Subcutaneous adipose tissue (tissue), 4 donors: ENCODE measurements around the gene LGALS3BP. TPM values are rescaled to one million over a fixed set of nuclear protein-coding genes. Genes with fewer than 3 reads are reported as not detected.

Experiments
- total RNA-seq, 4 donors: library from RNA; depleted of rRNA; stranded (reverse); fragments of >200 nt; gene quantifications; one replicate each; pipeline ENCODE4 v1.1.0, GENCODE V29; 2016
- TF ChIP-seq, protein P1 (sequence below): fragments of 450-650 bp; IDR thresholded peaks from one replicate; pipeline ENCODE4 v1.5.1; 2016; ENCODE audit warnings: low read depth, mild to moderate bottlenecking, control low read depth, antibody characterized with exemption, moderate library complexity

LGALS3BP gene
- total RNA-seq, 4 donors from 2014 or later: 237 to 556 (median 448) TPM

DNA sequence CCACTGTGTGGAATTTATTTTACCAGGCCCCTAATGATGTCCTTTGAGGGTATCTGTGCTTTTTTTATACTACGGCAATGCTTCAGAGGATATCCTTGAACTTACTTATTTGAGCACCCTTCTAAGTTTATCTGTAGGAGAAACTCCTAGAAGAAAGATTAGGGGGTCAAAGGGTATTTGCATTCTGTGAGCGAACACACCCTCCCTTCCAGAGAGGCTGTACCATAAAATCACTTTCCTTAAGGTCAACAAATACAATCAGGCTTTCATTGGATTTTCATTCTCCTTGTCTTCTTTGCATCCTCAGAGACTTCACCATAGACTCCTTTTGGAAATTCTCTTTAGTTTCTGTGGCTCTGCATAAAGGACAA, 39.5 kb upstream of the LGALS3BP start:
- TF ChIP-seq, protein P1, sequence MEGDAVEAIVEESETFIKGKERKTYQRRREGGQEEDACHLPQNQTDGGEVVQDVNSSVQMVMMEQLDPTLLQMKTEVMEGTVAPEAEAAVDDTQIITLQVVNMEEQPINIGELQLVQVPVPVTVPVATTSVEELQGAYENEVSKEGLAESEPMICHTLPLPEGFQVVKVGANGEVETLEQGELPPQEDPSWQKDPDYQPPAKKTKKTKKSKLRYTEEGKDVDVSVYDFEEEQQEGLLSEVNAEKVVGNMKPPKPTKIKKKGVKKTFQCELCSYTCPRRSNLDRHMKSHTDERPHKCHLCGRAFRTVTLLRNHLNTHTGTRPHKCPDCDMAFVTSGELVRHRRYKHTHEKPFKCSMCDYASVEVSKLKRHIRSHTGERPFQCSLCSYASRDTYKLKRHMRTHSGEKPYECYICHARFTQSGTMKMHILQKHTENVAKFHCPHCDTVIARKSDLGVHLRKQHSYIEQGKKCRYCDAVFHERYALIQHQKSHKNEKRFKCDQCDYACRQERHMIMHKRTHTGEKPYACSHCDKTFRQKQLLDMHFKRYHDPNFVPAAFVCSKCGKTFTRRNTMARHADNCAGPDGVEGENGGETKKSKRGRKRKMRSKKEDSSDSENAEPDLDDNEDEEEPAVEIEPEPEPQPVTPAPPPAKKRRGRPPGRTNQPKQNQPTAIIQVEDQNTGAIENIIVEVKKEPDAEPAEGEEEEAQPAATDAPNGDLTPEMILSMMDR: no peak

DNA sequence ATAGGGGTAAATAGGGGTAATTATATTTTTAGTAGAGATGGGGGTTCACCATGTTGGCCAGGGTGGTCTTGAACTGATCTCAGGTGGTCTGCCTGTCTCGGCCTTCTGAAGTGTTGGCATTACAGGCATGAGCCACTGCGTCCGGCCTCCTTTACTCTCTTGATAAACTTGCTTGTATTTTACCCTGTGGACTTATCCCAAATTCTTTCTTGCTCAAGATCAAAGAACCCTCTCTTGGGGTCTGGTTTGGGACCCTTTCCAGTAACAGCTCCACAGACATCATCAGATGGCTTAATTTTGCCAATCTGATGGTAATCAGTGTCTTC, 38.6 kb upstream of the LGALS3BP start:
- TF ChIP-seq, protein P1: no peak

DNA sequence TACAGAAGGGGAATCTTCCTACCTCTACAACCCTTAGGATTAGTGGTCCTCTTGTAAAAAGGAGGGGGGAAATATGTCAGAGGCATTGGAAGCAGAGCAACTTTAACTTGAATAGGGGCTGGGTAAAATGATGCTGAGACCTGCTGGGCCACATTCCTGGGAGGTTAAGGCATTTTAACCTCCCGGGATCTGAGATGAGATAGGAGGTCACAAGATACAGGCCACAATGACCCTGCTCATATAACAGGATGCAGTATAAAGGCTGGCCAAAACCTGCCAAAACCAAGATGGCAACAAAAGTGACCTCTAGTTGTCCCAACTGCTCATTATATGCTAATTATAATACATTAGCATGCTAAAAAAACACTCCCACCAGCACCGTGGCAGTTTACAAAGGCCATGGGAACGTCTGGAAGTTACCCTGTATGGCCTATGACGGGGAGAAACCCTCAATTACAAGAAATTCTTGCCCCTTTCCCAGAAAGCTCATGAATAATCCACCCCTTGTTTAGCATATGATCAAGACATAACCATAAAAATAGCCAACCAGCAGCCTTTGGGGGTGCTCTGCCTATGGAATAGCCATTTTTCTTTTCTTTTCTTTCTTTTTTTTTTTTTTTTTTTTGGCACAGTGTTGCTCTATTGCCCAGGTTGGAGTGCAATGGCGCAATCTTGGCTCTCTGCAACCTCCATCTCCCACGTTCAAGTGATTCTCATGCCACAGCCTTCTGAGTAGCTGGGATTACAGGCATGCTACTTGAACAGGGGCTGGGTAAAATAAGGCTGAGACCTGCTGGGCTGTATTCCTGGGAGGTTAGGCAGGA, 38.0 kb upstream of the LGALS3BP start:
- TF ChIP-seq, protein P1: no peak

DNA sequence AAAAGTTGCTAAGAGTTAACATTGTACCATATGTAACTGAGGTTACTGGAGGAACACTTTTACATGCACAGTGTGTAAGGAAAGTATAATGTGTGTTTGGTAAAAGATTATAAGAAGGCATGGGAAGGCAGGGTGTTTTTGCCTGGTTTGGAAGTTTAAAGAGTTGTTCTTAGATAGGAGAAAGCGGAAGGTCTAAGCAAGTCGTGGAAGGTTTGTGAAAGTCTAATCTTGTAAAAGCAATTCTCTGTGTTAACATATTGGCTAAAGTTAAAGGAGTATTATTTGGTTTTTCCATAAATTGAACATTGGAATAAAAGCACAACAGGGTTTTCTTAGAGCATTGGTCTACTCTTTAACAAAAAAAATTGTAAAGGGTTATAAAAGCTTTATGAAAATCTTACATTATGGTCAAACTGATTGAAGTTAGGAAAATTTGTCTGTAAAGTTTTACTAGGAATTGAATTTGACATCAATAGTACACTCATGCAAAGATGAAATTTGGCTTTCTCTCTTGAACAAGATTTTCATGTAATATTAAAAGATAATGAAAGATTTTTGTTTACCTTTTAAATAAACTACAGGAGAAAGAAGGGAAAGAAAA, 34.5 kb upstream of the LGALS3BP start:
- TF ChIP-seq, protein P1: no peak

DNA sequence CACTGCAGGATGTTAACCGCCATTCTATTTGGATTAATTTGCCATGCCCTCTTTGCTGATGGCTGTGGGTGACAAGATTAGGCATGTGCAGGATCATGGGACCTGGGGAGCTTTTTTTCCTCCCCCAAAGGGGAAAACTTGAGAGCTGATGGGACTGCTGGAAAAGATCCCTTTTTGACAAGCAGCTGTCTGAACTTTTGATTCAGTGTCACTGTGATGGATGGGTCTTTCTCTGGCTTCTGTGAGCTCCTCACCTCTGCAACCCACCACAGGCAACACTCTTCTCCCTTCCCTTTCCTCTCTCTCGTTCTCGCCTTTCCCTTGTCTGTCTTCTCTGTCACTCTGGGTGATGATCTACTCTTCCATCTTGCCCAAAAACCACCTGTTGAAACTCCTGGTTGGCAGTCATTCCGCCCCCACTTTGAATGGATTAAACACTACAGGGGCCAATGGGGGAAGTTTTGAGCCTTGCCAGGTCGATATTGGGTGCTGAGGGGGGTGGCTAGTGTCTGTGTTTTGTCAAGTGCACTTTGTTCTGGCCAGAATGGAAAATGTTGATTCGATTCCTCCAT, 32.9 kb upstream of the LGALS3BP start:
- TF ChIP-seq, protein P1: no peak

DNA sequence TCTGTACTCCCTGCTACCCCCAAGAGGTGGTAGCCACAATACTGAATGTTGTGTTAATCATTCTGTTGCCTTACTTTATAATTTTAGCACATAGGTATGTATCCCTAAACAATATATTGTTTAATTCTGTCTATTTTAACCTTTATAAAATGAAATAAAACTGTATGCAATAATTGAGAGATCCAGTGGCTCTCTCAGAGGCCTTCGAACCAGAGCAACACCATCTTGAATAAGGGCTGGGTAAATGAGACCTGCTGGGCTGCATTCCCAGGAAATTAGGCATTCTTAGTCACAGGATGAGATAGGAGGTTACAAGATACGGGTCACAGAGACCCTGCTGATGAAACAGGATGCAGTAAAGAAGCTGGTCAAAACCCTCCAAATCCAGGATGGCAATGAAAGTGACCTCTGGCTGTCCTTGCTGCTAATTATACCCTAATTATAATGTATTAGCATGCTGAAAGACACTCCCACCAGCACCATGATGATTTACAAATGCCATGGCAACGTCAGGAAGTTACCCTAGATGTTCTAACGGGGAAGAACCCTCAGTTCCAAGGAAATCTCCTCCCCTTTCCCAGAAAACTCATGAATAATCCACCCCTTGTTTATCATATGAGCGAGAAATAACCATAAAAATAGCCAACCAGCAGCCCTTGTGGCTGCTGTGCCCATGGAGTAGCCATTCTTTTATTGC, 31.9 kb upstream of the LGALS3BP start:
- TF ChIP-seq, protein P1: no peak

DNA sequence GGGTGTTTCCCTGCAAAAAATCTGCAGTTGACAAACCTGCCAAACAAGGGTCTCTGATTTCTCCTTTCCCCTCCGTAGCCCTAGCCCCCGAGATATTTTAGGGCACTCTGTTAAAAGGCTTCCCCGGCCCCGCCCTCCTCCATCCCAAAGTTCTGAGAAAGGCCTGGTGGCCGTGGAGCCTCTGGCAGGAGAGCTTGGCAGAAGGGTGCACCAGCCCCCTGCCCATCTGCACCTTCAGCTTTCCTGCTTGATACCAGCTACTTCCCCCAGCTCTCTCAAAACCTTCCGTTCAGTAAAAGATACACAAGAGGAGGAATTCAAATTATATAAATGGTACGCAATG, 30.6 kb upstream of the LGALS3BP start:
- TF ChIP-seq, protein P1: no peak
